OCI-LY3 (cell line): ENCODE results near the gene MMP2.

Experiments
- EZH2phosphoT487 ChIP-seq: fragments of 200-600 bp; shearing (Covaris generic); IDR thresholded peaks from 2 replicates; pipeline ENCODE4 v1.6.1; 2018; ENCODE audit warnings: antibody characterized with exemption, mixed run types, low read depth
- TF ChIP-seq, protein P1 (sequence below): fragments of 200-600, 300-600 bp; sonication (generic); IDR thresholded peaks from 2 replicates; pipeline ENCODE4 v1.5.1; 2014; ENCODE audit warnings: antibody characterized with exemption, low read length, low read depth

DNA sequence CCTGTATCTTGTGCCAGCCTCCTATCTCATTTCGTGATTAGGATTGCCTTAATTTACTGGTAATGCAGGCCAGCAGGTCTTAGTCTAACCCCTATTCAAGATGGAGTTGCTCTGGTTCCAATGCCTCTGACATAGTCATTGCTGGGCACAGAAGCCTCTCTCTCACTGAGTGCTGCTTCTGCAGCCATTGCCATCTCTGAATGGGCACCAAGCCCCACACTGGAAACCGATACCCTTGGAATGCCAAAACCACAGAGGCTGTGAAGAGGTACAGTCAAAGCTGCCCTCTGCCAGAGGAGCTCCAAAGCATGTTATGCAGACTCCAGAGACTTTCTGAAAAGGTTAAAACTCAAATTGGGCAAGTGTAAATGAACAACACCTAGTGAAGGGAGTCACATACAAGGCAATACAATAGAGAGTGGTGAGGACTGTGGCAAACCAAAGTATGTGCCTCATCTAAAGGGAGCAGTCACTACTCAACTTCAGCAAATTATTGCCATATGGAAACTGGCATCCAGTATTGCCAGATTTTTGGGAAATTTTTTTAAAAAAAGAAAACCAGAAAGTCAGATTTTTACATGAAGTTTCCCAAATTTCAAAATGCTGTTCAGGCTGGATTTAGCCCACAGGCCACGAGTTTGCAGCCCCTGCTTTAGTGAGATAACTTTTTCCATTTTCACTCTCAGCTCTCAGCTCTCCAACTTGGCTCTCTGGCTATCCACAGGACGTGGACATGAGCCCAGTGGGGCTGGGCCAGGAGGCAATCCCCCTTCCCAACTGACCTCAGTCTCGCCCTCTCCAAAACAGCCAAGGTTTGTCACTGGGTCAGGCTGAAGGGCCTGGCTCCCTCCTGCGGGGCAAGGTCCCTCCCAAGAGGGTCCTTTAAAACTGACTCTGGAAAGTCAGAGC, 2.1 kb upstream of the MMP2 start:
- TF ChIP-seq, protein P1, sequence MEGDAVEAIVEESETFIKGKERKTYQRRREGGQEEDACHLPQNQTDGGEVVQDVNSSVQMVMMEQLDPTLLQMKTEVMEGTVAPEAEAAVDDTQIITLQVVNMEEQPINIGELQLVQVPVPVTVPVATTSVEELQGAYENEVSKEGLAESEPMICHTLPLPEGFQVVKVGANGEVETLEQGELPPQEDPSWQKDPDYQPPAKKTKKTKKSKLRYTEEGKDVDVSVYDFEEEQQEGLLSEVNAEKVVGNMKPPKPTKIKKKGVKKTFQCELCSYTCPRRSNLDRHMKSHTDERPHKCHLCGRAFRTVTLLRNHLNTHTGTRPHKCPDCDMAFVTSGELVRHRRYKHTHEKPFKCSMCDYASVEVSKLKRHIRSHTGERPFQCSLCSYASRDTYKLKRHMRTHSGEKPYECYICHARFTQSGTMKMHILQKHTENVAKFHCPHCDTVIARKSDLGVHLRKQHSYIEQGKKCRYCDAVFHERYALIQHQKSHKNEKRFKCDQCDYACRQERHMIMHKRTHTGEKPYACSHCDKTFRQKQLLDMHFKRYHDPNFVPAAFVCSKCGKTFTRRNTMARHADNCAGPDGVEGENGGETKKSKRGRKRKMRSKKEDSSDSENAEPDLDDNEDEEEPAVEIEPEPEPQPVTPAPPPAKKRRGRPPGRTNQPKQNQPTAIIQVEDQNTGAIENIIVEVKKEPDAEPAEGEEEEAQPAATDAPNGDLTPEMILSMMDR, result no peak
- no peak for TF ChIP-seq EZH2phosphoT487
